NCI-H2196 (cell line): ENCODE data around the gene HNRNPC.
"Not testable (repeated sequence)": the region's sequence is repeated elsewhere in the genome, so short reads cannot be mapped to it uniquely, and the experiment has no call there.

Source experiments
- DNase-seq: peaks from one replicate; lab custom pipeline; 2025; ENCODE audit not compliant: unreplicated experiment; lab: John Stamatoyannopoulos, UW

Gene HNRNPC

DNA sequence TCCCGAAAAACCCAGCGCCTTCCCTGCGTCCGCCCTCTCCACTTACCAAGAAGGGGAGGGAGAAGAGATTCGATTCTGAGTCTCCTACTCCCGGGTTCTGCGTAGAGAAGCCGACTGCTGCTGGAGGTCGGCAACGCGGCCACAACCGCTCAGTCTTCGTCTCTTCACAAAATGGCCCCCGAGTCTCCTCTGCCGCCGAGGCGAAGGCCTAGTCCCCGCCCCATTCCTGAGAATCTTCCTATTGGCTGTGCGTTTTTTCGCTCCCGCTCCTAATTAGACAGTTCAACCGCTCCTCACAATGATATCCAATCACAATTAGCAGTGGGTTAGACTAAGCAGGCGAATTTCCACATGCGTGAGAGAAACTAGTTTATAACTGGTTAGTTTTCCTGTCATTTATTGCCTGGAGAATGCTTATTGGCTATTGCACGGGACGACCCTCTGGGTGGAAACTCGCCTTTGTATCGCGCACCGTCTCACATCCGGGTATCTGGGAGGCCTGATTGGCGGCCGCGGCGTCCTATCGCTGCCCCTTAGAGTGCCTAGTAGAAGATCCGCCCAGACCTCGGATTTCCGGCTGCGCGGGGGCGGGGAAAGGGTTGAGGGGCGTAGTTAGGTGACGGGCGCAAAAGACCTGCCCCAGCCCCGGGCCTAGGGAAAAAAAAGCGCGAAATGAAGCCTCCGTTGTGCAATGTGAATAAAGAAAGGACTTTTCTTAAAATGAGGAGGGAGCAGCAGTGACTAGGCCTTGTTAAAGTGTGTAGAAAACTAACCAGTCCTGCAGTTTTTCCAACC is at the start of gene HNRNPC:
Gene HNRNPC (minus strand): TSS at position 191 of the 795 bp plus-strand sequence. CDS start 35,249 bp downstream, outside the sequence.
- peak; percentile 100 for DNase-seq

DNA sequence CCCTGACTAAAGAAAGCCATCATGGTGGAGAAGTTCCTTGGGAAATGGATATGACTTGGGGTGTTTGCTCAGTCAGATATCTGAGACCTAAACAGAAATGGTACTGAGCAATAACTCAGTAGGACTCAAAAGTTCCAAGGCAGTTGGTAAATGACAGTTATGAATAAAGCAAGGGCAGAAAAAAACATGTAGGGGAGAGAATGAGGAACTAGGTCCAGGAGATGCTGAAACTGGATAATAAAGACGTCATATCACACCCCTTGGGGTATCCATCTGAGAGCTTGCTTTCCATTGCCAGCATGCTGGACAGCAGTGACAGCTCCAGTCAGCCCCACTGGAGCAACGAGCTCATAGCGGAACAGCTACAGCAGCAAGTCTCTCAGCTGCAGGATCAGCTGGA is 48.2 kb upstream of the HNRNPC start:
- DNase-seq, result no peak

DNA sequence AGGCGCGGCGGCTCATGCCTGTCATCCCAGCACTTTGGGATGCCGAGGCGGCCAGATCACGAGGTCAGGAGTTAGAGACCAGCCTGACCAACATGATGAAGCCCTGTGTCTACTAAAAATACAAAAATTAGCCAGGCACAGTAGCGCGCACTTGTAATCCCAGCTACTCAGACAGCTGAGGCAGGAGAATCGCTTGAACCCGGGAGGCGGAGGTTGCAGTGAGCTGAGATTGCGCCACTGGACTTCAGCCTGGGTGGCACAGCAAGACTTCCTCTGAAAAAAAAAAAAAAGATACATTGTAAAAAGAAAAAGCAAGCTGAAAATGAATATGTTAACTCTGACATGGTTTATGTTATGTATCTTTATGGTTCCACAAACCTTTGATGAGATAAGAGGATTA is 44.3 kb upstream of the HNRNPC start:
- no peak for DNase-seq

DNA sequence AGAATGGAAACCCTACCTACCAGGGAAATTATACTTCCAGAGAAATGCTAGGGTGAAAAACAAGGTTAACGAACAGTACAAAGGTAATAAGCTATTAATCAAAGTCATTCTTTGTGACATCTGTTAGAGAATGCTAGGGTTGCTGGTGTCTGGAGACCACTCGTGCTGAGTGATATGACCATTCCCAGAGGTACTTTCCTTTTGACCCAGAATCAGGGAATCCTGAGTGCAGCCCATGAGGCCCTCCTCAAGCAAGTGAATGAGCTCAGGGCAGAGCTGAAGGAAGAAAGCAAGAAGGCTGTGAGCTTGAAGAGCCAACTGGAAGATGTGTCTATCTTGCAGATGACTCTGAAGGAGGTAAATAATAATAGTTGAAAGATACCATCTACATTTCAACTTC is 42.4 kb upstream of the HNRNPC start:
- DNase-seq, result no peak

DNA sequence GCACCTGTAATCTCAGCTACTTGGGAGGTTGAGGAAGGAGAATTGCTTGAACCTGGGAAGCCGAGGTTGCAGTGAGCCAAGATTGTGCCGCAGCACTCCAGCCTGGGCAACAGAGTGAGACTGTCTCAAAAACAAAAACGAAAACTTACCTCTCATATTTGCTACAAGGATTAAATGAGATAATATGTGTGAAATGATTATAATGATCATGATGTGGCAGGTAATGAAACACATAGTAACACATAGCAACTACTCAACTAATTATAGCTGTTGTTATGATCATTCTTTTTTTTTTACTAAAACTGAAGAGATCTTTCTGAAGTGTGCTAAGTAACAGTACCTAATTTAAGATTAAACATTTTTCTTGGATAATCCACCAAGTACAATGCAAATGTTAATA is 40.7 kb upstream of the HNRNPC start:
- DNase-seq, result no peak

DNA sequence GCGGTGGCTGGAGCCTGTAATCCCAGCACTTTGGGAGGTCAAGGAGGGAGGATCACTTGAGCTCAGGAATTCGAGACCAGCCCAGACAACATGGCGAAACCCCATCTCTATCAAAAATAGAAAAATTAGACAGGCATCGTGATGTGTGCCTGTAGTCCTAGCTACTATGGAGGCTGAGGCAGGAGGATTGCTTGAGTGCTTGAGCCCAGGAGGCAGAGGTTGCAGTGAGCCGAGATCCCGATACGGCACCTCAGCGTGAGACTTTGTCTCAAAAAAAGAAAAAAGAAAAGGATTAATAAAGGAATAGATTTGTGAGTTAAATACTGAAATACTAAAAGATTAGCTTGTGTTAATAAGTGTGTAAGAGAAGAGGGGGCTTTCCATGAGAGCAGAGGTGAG is 40.0 kb upstream of the HNRNPC start:
- no peak for DNase-seq

DNA sequence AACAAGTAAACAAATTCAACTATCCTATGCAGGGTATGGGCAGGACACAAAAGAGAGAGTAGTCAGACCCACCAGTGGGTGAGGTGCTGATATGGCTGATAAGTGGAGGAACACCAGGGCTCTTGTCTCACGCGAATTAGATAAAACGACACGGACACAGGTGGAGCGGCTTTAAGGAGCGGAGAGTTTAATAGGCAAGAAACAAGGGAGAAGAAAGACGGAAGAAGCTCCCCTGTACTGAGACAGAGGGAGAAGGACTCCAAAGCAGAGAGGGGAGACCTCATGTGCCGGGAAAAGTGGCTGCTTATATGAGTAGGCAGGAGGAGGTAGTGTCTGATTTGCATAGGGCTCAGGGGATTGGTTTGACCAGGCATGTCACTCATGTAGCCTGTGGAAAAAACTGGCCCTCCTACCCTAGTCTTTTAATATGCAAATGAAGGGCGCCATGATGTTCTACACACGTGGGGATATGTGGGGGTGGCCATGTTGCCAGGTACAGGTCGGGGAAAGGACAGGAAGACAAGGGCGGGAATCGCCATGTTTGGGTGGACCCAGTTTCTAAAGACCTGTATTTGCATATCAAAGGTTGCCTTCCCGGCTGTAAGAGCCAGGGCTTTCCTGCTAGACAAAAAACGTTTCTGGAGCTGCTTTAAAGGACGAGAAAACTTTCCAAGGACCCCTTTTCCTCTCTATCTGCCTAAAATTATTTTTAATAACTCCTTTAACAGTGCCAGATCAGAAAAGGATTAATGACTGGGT is 39.4 kb upstream of the HNRNPC start:
- DNase-seq, result peak; percentile 93

DNA sequence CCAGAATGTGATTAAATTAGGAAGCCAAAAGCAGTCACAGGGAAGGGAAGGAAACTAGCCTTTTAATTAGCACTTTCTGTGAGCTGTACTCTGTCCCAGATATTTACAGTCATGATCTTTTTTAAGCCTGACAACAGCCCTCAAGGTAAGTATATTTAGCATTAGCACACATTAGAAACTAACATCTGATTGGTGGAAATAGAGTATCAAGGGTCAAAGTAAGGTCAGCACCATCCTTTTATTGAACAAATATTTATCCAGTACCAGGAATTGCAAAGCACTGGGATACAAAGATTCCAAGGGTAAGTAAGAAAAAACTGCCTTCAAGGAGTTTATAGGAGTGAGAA is 38.9 kb upstream of the HNRNPC start:
- peak; percentile 31 for DNase-seq

DNA sequence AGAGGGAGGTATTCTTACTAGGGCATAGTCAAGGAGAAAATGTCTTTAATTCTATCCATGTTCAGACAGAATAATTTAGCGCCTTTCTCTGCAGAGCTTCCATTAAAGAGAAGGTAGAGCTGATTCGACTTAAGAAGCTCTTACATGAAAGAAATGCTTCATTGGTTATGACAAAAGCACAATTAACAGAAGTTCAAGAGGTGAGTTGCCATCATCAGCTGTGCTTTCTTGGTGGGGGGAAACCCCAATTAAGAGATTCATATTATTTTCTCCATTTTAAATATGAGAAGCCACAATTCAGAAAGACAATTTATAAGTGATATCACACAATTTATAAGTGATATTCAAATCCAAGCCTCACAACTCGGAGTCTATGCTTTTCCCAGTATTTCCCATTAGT is 38.4 kb upstream of the HNRNPC start:
- DNase-seq, result no peak

DNA sequence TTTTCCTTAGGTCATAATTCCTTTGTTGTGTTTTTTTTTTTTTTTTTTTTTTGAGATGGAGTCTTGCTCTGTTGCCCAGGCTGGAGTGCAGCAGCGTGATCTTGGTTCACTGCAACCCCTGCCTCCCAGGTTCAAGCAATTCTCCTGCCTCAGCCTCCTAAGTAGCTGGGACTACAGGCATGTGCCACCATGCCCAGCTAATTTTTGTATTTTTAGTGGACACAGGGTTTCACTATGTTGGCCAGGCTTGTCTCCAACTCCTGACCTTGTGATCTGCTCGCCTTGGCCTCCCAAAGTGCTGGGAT is 33.5 kb upstream of the HNRNPC start:
- DNase-seq, result not testable (repeated sequence)

DNA sequence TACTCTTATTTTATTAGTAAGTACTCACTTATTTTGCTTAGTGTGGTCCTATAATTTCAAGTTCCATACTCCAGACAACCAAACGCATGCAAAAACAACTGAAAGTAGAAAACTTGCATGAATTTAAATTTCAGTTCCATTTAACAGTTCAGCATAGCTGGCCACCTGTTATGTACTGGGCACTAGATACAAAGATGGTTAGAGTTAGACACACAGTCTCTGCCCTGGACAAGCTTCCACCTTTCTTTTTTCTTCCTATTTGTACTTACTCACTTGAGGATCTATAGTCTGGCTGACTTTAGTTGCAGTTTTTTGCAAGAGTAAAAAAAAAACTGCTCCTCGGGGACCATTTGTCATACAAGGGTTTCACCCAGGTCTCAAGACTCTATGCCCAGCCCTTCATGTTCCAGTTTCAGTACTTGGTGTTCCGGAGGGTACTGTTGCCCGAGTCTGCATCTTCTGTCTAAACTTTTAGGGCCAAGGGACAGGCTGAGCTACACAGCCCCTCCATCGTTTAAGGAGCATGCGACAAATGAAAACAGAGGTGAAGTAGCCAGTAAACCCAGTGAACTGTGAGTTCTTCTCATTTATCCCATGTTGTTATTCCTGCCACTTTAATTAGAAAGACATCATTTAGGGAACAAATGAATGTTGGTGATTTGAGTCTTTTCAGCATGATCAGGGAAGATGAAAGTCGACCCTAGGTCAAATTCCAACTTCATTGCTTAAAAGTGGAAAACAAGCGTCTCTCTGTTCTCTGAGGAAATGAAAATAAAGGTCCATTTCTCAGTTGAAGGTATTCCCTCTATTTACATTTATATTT is 33.0 kb upstream of the HNRNPC start:
- DNase-seq, result no peak

DNA sequence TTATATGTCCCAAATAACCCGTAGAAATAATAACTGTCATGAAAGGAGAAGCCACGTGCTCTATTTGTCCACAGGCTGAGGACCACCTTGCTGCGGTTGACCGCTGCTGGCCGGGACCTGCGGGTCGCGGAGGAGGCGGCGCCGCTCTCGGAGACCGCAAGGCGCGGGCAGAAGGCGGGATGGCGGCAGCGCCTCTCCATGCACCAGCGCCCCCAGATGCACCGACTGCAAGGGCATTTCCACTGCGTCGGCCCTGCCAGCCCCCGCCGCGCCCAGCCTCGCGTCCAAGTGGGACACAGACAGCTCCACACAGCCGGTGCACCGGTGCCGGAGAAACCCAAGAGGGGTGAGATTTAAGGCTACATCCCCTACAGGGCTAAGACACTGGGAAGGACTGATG is 31.6 kb upstream of the HNRNPC start:
- no peak for DNase-seq

DNA sequence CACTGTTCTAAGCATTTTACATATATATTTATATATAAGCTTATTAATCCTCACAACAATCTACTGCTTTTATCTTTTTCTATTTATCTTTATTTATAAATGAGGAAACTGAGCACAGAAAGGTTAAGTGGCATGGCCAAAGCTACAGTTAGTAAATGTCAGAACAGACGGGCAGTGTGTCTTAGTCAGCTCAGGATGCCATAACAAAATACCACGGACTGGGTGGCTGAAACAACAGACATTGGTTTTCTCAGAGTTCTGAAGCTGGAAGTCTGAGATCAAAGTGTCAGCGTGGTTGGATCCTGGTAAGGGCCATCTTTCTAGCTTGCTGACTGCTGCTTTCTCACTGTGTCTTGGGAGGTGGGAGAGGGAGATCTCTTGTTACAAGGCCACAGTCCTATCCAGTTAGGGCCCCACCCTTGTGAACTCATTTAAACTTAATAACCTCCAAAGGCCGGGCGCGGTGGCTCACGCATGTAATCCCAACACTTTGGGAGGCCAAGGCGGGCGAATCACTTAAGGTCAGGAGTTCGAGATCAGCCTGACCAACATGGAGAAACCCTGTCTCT is 30.4 kb upstream of the HNRNPC start:
- DNase-seq, result no peak

DNA sequence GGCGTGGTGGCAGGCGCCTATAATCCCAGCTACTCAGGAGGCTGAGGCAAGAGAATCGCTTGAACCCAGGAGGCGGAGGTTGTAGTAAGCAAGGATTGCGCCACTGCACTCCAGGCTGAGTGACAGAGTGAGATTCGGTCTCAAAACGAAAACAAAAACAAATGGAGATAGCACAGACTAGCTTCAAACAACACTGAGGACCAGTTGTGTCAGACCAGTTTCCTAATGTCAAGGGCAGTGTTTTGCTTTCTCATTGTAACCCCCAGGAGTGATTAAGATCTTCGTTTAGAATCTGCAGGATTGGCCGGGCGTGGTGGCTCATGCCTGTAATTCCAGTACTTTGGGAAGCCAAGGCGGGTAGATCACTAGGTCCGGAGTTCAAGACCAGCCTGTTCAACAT is 29.1 kb upstream of the HNRNPC start:
- DNase-seq, result no peak

DNA sequence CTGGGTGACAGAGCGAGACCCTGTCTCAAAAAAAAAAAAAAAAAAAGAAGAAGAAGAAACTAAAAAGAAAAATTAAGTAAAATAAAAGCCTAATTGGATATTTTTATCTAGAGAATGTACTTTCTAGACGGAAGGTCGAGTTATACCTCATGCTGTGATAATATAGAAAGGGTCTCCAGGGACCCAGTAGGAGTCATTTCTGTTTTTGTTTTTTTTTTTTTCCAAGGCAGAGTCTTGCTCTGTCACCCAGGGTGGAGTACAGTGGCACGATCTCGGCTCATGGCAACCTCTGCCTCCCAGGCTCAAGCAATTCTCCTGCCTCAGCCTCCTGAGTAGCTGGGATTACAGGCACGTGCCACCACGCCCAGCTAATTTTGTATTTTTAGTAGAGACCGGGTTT is 24.8 kb upstream of the HNRNPC start:
- DNase-seq, result not testable (repeated sequence)

DNA sequence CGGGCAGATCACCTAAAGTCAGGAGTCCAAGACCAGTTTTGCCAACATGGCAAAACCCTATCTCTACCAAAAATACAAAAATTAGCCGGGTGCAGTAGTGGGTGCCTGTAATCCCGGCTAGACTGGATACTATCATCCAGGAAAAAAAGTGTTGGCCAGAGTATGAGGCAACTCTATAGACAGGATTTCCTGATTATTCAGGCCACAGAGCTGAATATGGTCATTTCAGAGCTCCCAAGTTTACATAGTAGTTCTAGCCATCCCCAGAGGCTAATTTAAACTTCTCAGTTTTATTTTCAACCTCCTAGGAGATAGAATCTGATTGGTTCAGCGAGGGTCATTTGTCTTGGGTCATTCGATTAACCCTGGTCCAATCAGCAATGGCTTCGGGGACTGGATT is 17.9 kb upstream of the HNRNPC start:
- DNase-seq, result no peak

DNA sequence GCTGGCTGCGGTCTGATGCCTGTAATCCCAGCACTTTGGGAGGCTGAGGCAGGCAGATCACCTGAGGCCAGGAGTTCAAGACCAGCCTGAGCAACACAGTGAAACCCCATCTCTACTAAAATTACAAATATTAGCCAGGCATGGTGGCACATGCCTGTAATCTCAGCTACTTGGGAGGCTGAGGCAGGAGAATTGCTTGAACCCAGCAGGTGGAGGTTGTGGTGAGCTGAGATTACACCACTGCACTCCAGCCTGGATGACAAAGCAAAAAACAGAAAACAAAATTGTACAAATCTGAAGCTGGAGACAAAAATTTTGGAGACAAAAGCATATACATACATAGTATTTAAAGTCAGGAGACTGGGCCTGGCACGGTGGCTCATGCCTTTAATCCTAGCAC is 17.3 kb upstream of the HNRNPC start:
- DNase-seq, result not testable (repeated sequence)

DNA sequence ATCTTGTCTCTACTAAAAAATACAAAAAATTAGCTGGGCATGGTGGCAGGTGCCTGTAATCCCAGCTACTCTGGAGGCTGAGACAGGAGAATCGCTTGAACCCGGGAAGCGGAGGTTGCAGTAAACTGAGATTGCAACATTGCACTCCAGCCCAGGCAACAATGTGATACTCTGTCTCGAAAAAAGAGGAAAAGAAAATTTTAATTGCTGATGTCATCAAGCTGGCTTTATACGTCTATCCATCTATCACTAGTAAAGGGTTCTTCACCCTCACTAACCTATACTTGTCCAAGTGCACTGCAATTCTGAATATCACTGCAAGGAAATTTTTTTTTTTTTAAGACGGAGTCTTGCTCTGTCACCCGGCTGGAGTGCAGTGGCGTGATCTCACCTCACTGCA is 12.7 kb upstream of the HNRNPC start:
- DNase-seq, result not testable (repeated sequence)

DNA sequence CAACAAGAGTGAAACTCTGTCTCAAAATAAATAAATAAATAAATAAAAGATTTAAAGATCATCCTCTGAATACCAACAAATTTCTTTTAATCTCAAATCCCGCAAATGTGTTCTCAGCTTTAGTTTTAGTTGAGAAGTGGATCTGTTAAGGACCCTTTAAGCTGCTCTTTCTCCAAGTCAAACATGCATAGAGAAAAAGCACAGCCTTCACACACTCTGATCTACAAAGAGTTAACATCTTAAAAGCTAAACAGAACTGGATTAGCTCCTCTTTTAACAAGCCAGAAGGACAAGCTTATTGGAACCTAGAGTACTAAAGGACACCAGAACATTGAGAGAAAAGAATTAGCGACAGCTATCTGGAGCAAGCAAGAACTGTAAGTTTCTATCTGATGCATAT is 10.5 kb upstream of the HNRNPC start, which contains the start of gene RPGRIP1:
Gene RPGRIP1 (plus strand): TSS at position 301 of the 400 bp plus-strand sequence. CDS start 7,894 bp downstream, outside the sequence.
- DNase-seq, result no peak

DNA sequence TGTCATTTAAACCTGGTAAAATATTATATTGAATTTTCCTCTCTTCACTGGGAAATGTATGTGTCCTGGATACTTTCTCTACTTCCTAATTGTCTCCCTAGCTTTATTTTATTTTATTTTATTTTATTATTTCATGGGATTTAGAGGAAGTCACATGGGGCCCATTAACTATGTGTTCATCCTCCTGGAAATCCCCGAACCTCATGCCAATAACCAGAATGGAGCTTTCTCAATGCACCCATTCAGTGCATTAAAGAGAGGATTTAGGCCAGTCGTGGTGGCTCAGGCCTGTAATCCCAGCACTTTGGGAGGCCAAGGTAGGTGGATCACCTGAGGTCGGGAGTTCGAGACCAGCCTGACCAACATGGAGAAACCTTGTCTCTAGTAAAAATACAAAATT is 9.4 kb upstream of the HNRNPC start:
- no peak for DNase-seq

DNA sequence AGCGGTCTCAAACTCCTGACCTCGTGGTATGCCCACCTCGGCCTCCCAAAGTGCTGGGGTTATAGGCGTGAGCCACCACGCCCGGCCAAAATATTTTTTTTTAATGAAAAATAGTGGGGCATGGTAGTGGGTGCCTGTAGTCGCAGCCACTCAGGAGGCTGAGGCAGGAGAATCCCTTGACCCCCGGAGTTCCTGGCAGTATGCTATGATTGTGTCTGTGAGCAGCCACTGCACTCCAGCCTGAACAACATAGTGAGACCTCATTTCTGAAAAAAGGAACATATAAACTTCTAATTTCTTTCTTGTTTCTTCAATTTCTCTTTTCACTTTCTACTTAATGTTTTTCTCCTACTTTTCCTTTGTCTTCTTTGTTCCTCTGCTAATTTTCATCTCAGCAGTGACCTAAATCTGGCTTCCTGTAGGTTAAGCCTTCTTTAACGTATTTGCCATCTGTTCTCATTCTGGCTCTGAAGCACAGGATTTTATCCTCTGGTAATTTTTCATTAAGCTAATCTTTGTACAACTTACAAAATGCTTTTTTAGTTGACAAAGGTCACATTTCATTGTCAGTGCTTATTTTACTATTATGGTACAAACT is 6.1 kb upstream of the HNRNPC start:
- no peak for DNase-seq
